Lower lobe of right lung (tissue), 2 donors: ENCODE data around the gene ANO7. TPM values are rescaled to one million over a fixed set of nuclear protein-coding genes. Genes with fewer than 3 reads are reported as not detected.
A peak's percentile ranks its signal among the peaks of the same experiment; 100 is the strongest.

Source experiments
- ATAC-seq, 2 donors: fragments of 200-7000 bp; cut with Tn5 transposase; one replicate each; pipeline ENCODE4 v1.9.1; 2020 to 2022; ENCODE audit warnings: mild to moderate bottlenecking in 2 of 2, moderate library complexity in 2 of 2
- DNase-seq: peaks from one replicate; pipeline ENCODE4 v3.0.0-alpha.2; 2020
- H3K27ac ChIP-seq: fragments of 200-600 bp; one replicate; pipeline ENCODE4 v1.8.0; 2022
- H3K27me3 ChIP-seq: fragments of 200-600 bp; one replicate; pipeline ENCODE4 v1.8.0; 2022; ENCODE audit warnings: low read depth
- H3K36me3 ChIP-seq: fragments of 200-600 bp; one replicate; pipeline ENCODE4 v1.8.0; 2022; ENCODE audit warnings: mild to moderate bottlenecking
- H3K4me1 ChIP-seq: fragments of 200-600 bp; one replicate; pipeline ENCODE4 v1.8.0; 2022
- H3K4me3 ChIP-seq: fragments of 200-600 bp; one replicate; pipeline ENCODE4 v1.8.0; 2022; ENCODE audit warnings: mild to moderate bottlenecking
- H3K9me3 ChIP-seq: fragments of 200-600 bp; one replicate; pipeline ENCODE4 v1.8.0; 2022
- intact Hi-C: fragments of 100-400 bp; cut with DNase I; formaldehyde crosslinking; loops from one replicate; pipeline ENCODE4 v1.11.0; 2022
- total RNA-seq: library from RNA; stranded (reverse); fragmentation: NEBNext Ultra II Directional; extraction: Animal tissue kit (Norgen Biotek cat#: 25700); gene quantifications from one replicate; pipeline ENCODE4 v1.2.1, GENCODE V29; 2021
- TF ChIP-seq, protein P1 (sequence below): fragments of 200-600 bp; IDR thresholded peaks from one replicate; pipeline ENCODE4 v1.8.0; 2022; ENCODE audit warnings: antibody characterized with exemption, mild to moderate bottlenecking
- donor health status: DM: no; HTN: yes; CAD: no; lungs with severe emphysema.

The ANO7 gene
- total RNA-seq, 1 donor from 2014 or later = 1.3 TPM

DNA sequence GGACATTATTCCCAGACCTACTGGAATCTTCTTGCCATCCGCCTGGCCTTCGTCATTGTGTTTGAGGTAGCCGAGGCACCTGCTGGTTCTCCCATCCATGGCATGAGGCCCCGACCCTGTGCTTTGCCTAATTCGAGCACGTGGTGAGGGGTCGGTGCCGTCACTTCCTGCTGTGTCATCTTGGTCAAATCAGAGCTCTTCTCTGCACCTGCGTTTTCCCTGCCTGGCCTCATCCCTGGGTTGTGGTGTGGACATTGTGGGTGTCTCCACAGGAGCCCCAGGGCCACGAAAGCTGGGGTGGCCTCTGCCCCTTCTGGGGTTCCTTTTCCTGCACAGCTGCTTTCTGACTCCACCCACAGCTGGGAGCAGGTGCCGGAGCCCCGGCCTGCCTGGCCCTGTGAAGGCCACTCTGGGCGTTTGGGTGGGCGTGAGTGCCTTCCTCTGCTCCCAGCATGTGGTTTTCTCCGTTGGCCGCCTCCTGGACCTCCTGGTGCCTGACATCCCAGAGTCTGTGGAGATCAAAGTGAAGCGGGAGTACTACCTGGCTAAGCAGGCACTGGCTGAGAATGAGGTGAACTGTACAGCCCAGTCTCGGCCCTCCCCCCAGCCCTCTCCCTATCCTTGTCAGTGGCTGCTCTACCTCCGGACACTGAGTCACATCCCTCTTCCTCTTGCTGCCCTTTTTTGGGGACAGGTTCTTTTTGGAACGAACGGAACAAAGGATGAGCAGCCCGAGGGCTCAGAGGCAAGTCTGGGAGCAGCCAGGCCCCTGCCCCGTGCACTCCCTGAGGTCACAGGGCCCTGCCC, 34.9 kb downstream of the ANO7 start:
- Histone ChIP-seq H3K36me3 (peaks cover 36% of the 10 kb centered on the region), H3K27ac (no peak overlapping the region), H3K4me3 (no peak overlapping the region), H3K9me3 (no peaks in the 10 kb centered on the region), H3K4me1 (peaks cover 11% of the 10 kb centered on the region), H3K27me3 (no peaks in the 10 kb centered on the region)
- intact Hi-C loops = no loop called here
- DNase-seq = peak; percentile 44
- TF ChIP-seq, protein P1, sequence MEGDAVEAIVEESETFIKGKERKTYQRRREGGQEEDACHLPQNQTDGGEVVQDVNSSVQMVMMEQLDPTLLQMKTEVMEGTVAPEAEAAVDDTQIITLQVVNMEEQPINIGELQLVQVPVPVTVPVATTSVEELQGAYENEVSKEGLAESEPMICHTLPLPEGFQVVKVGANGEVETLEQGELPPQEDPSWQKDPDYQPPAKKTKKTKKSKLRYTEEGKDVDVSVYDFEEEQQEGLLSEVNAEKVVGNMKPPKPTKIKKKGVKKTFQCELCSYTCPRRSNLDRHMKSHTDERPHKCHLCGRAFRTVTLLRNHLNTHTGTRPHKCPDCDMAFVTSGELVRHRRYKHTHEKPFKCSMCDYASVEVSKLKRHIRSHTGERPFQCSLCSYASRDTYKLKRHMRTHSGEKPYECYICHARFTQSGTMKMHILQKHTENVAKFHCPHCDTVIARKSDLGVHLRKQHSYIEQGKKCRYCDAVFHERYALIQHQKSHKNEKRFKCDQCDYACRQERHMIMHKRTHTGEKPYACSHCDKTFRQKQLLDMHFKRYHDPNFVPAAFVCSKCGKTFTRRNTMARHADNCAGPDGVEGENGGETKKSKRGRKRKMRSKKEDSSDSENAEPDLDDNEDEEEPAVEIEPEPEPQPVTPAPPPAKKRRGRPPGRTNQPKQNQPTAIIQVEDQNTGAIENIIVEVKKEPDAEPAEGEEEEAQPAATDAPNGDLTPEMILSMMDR = no peak
- ATAC-seq = peak; percentile 21 to 41

DNA sequence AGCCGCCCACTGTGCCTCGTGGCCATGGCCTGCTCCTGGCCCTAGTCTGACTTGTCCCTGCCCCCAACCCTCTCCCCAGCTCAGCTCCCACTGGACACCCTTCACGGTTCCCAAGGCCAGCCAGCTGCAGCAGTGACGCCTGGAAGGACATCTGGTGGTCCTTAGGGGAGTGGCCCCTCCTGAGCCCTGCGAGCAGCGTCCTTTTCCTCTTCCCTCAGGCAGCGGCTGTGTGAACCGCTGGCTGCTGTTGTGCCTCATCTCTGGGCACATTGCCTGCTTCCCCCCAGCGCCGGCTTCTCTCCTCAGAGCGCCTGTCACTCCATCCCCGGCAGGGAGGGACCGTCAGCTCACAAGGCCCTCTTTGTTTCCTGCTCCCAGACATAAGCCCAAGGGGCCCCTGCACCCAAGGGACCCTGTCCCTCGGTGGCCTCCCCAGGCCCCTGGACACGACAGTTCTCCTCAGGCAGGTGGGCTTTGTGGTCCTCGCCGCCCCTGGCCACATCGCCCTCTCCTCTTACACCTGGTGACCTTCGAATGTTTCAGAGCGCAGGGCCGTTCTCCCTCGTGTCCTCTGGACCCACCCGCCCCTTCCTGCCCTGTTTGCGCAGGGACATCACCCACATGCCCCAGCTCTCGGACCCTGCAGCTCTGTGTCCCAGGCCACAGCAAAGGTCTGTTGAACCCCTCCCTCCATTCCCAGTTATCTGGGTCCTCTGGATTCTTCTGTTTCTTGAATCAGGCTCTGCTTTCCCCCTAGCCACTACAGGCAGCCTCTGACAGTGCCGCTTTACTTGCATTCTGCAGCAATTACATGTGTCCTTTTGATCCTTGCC, 35.8 kb downstream of the ANO7 start:
- peaks cover 44% of the 10 kb centered on the region for H3K36me3 ChIP-seq
- TF ChIP-seq, protein P1 = no peak
- intact Hi-C loops = no loop called here
- H3K9me3 ChIP-seq = no peaks in the 10 kb centered on the region
- H3K4me1 ChIP-seq = peaks cover 3% of the 10 kb centered on the region
- H3K4me3 ChIP-seq = no peak overlapping the region
- no peaks in the 10 kb centered on the region for H3K27me3 ChIP-seq
- ATAC-seq = peak; percentile 39 to 49
- H3K27ac ChIP-seq = no peak overlapping the region
- DNase-seq = peak; percentile 42

DNA sequence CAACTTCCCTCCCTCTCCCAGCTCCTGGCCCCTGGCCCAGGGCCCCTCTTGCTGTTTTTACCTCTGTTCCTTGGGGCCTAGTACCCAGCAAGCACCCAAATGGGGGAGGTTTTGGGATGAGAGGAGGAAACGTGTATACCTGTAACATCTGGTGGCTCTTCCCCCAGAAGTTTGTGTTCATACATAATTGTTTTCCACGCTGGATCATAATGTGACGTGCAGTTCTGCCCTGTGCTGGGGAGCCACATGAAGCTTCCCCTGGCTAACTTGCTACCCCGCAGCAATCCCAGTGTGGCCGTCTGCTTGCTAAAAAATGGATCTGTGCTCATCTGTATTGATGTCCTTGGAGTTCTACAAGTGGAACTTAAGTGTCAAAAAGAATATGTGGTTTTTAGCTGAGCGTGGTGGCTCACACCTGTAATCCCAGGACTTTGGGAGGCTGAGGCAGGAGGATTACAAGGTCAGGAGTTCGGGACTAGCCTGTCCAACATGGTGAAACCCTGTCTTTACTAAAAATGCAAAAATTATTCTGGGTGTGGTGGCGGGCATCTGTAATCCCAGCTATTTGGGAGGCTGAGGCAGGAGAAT, 36.5 kb downstream of the ANO7 start:
- peaks cover 51% of the 10 kb centered on the region for H3K36me3 ChIP-seq
- DNase-seq = no peak

DNA sequence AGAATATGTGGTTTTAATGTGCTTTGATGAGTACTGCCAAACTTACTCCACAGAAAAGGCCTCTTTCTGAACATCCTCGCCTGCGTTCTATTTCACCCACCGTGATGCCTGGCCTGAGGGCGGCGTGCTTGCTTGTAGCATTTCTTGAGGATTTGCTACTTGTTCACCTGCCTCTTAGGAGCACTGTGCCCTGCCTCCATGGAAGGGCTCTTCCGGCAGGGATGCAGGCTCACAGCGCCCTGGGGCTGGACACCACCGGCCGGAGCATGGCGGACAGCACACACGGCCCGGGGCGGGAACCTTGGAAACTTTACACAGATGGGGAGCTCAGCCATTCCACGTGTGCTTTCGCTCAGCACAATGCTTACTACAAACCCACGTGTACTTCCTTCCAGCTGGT, 37.1 kb downstream of the ANO7 start:
- Histone ChIP-seq H3K27ac (no peak overlapping the region), H3K4me1 (no peaks in the 10 kb centered on the region), H3K36me3 (peaks cover 57% of the 10 kb centered on the region), H3K4me3 (no peak overlapping the region), H3K9me3 (no peaks in the 10 kb centered on the region), H3K27me3 (no peaks in the 10 kb centered on the region)
- TF ChIP-seq, protein P1 = no peak
- peak; percentile 39 for DNase-seq
- intact Hi-C loops = no loop called here
- no peak for ATAC-seq

More for the DNA sequence above, 36.5 kb downstream of the ANO7 start:
- no peak overlapping the region for H3K4me3 ChIP-seq
- no peaks in the 10 kb centered on the region for H3K9me3 ChIP-seq
- no peak for ATAC-seq
- intact Hi-C loops = no loop called here
- TF ChIP-seq, protein P1 = no peak
- H3K27ac ChIP-seq = no peak overlapping the region
- no peaks in the 10 kb centered on the region for H3K27me3 ChIP-seq
- H3K4me1 ChIP-seq = no peaks in the 10 kb centered on the region

DNA sequence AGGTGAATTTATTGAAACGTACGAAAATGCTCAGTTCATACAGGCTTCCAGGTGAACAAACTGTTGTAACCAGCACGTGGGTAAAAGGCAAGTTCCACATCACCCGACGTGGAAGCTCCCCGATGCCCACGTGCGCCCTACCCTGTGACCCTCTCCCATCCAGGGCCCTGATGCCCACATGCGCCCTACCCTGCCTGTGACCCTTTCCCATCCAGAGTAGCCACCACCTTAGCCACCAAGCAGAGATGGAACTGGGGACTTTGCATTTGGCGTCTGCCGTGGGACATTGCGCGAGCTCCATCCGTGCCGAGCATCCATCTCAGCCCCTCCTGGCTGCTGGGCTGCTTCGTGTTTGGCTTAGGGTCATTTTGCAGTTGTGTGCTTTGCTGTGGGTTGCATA, 37.5 kb downstream of the ANO7 start:
- ATAC-seq = no peak
- peak; percentile 17 for DNase-seq
- intact Hi-C loops = no loop called here
- Histone ChIP-seq H3K9me3 (no peaks in the 10 kb centered on the region), H3K4me3 (no peak overlapping the region), H3K36me3 (peaks cover 62% of the 10 kb centered on the region), H3K4me1 (no peaks in the 10 kb centered on the region), H3K27ac (no peak overlapping the region), H3K27me3 (no peaks in the 10 kb centered on the region)
- TF ChIP-seq, protein P1 = no peak
